Mononuclear cell (primary cell): ENCODE data around the gene TMEM63B. TPM values are rescaled to one million over a fixed set of nuclear protein-coding genes. Genes with fewer than 3 reads are reported as not detected.

ENCODE experiments used
- H3K27me3 ChIP-seq: 2 replicates; pipeline ENCODE4 v1.6.0; 2011; ENCODE audit warnings: low read length, control low read depth; ENCODE audit not compliant: insufficient read depth
- H3K4me1 ChIP-seq: 2 replicates; pipeline ENCODE4 v1.5.1; 2011; ENCODE audit warnings: mild to moderate bottlenecking, low read length, control low read depth; ENCODE audit not compliant: insufficient read depth
- H3K4me3 ChIP-seq: 2 replicates; pipeline ENCODE4 v1.5.1; 2011; ENCODE audit warnings: mild to moderate bottlenecking, low read length, moderate library complexity
- H3K9me3 ChIP-seq: 2 replicates; pipeline ENCODE4 v1.5.1; 2011; ENCODE audit warnings: low read depth, mild to moderate bottlenecking, control low read depth, low read length
- total RNA-seq: library from RNA; depleted of rRNA; stranded (reverse); fragments of >200 nt; gene quantifications from one replicate; pipeline ENCODE4 v1.2.3, GENCODE V29; 2012

TMEM63B gene
- total RNA-seq, 1 donor = 8.1 TPM

DNA sequence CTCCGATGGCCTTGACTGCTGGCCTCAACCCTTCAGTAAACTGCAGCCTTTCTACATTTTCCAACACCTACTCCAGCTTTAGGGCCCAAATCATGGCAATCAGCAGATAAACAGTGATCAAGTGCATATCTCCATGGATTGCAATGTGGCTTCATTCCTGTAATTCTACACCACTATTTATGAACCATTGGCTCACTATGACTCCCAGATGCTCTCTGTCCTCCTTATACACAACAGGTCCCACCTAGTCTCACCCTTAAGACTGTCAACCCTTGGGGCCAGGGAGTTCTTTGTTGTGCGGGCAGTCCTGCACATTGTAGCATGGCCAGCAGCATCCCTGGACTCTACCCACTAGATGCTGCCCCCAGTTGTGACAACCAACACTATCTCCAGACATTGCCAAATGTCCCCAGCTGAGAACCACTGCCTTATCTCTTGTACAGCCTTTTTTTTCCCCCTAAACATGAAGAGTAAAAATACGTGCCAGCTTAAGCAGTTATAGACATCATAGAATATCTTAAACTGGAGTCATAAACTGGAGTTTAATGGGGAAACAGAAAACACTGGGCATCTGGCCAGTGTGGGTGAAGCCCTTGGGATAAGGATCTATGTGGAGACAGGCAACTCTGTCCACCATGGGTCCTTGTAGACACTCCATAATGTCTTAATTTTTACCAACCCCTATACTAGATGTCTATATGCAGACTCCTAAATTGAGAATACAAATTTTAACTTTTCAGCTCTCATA lies 21.2 kb upstream of the TMEM63B start:
- H3K27me3 ChIP-seq = no peaks in the 10 kb centered on the region
- no peak overlapping the region for H3K4me3 ChIP-seq
- no peaks in the 10 kb centered on the region for H3K9me3 ChIP-seq
- no peaks in the 10 kb centered on the region for H3K4me1 ChIP-seq

DNA sequence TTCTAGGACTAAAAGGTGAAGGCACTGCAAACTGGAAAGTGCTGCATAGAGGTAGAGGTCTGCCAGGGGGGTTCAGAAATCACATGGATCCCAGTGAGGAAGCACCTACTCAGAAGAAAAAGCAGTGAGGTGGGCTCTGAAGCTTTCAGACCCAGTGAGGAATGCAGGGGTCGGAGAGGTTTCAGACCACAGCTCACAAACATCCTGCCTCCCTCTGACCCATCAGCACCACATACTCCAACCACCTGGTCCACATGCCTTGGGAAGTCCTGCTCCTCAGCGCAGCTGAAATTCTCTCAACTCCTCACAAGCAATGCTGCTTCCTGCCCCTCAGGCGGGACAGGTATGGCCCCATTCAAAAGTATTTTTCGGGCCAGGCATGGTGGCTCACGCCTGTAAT lies 20.3 kb upstream of the TMEM63B start:
- H3K27me3 ChIP-seq = no peaks in the 10 kb centered on the region
- no peak overlapping the region for H3K4me3 ChIP-seq
- H3K4me1 ChIP-seq = no peaks in the 10 kb centered on the region
- H3K9me3 ChIP-seq = no peaks in the 10 kb centered on the region

DNA sequence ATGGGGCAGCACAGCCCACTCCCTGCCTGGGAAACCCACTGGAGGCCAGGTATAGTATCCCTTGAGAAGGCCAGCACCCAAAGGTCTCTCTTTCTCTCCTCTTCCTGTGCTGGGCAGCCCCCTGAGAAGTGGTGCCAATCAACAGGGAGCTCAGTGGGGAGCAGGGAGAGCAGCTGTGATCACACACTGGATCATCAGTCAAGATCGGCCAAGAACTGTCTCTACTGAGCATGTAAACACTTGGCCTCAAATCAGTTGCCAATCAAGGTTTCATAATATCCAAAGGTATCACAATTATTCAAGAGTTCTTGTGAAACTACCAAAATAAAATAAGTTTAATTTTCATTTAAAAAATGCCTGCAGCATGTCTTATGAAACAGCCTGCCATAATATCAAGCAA lies 18.9 kb upstream of the TMEM63B start:
- Histone ChIP-seq H3K9me3 (no peaks in the 10 kb centered on the region), H3K27me3 (no peaks in the 10 kb centered on the region), H3K4me3 (no peak overlapping the region)

DNA sequence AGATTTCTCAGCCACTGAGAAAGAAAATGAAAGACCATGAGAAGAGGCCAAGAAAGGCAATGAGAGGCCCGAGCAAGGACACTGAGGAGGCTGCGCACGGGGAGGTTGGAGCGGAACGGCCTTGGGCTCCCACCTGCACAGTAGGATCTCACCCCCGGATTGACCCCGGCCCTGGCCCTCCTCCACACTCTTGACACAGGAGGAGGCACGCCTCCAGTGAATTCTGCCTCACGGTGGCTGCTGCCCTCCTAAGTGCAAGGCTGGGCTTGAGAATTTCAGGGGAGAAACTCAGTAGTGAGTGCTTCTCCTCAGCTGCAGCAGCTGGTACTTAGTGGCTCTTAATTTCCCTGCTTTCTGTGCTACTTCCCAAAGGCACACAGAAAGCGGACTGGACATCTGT lies 18.1 kb upstream of the TMEM63B start:
- no peak overlapping the region for H3K4me3 ChIP-seq
- H3K9me3 ChIP-seq = no peaks in the 10 kb centered on the region
- no peaks in the 10 kb centered on the region for H3K27me3 ChIP-seq
- H3K4me1 ChIP-seq = no peaks in the 10 kb centered on the region

More for the DNA sequence above, 18.9 kb upstream of the TMEM63B start:
- H3K4me1 ChIP-seq = no peaks in the 10 kb centered on the region

DNA sequence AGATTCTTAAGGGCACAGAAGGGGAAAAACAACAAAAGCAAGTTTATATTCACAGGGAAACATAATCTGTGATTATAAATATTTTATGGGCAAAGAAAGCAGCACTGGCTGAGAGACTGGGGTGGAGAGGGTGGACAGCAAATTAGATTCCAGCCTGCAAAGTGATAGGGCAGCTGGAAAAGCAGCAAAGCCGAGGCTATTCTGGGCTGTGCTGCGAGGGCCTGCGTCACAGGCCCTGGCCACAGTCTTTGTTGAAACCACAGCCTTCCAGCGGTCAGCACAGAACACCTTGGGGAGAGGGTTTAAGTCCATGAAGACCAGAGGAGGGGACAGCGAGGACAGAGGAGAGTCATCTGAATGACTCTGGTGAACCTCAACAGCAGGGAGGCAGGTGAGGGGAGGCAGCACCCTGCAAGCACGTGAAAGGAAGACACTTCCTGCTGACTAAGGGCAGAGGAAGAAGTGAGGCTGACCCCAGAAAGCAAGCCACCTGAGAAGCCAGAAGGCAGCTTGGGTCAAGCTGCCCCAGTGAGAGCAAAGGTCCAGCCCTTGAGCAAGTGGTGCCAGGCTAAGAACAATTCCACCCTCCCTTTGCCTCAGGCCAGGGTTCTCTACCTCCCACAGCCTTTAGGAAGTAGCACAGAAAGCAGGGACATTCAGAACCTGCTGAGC lies 17.2 kb upstream of the TMEM63B start:
- Histone ChIP-seq H3K9me3 (no peaks in the 10 kb centered on the region), H3K4me3 (no peak overlapping the region), H3K4me1 (no peaks in the 10 kb centered on the region), H3K27me3 (no peaks in the 10 kb centered on the region)

DNA sequence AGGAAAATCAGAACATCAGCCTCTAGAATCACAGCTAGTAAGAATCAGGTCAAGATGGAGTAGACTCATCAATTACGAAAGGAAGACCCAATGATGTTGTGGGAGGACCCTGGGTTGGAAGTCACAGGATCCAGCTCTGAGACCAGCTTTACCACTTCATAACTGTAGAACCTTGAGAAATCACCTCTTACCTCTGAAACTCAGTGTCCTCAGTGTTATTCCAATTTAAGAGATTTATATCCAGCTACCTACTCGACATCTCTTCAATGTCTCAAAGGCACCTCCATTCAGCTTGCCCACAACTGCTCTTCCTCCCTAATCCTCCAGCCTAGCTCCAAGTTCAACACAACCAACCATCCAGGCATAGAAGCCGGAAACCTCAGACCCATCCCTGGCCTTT lies 16.4 kb upstream of the TMEM63B start:
- Histone ChIP-seq H3K4me1 (no peaks in the 10 kb centered on the region), H3K4me3 (no peak overlapping the region), H3K9me3 (no peaks in the 10 kb centered on the region), H3K27me3 (no peaks in the 10 kb centered on the region)

DNA sequence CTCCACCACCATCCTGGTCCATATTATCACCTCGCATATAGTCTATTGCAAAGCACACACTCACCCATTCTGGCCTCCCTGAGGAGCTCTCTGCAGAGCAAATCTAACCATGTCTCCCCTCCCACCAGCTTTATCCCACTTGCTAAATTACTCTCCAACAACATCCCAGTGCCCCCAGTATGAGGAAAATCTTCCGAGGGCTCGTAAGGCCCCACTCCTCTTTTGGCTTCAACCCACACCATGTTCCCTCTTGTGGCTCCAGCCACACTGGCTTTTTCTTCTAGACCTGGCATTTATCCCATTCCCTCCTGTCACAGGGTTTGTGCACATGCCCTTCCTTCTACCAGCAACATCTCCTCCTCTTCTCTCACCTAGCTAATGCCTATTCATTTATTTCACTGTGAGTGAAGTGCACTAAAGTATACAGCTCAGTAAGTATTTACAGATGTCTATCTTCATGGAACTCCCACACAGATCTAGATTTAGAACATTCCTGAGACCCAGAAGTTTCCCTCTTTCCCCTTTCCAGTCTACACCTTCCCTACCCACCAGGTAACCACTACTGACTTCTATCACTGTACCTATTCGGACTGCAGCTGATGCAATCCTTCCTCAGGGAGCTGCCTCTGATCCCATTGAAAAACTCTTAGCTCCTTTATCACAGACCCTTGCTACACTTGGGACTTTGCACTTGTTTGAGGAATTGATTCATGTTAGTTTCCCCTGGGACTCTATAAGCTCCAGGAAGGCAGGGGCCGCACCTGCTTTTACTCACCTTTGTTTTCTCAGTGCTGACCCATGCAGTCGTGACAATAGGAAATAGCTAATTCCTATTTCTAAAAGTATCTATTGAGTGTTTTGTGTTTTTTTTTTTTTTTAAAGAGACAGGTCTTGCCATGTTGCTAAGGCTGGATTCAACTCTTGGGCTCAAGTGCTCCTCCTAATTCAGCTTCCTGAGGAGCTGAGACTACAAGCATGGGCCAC lies 15.6 kb upstream of the TMEM63B start:
- Histone ChIP-seq H3K4me3 (no peak overlapping the region), H3K4me1 (no peaks in the 10 kb centered on the region), H3K27me3 (no peaks in the 10 kb centered on the region), H3K9me3 (no peaks in the 10 kb centered on the region)

DNA sequence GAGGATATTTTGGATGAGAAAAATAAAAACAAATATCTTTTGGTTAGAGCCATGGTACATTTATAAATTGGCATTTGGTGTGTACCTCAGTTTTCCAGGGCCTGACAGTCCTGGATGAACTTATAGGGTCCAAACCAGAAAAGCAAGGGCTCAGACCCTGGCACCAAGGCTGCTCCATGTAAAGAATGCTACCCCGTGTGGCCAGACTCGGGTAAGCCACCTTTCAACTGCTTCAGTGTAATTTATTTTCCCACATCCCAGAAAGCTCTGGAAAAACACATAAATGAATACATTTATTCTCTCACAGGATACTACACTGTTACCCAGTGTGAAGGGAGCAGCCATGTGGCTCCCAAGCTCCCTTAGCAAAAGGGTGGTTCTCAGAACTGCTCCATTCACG lies 13.9 kb upstream of the TMEM63B start:
- Histone ChIP-seq H3K27me3 (no peaks in the 10 kb centered on the region), H3K4me1 (peaks cover 4% of the 10 kb centered on the region), H3K4me3 (no peak overlapping the region), H3K9me3 (no peaks in the 10 kb centered on the region)

DNA sequence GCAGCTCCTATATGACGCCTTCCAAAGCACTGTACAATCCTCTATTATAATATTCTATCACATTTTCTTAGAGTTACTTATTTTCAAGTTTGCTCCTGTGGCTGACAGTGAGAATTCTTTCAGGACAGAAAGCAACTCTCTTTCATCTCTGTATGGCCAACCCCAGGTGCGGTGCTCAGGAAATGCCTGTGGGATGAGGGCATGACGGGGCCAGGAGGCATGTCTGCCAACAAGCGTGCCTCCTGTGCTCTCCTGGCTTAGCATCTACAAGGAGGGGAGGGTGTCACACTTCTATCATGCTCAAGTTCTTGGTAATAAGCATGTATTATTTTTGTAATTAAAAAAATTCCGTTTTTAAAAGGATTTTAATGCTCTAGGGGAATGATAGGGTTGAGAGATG lies 11.5 kb upstream of the TMEM63B start:
- no peaks in the 10 kb centered on the region for H3K27me3 ChIP-seq
- H3K9me3 ChIP-seq = no peaks in the 10 kb centered on the region
- no peak overlapping the region for H3K4me3 ChIP-seq
- peaks cover 21% of the 10 kb centered on the region for H3K4me1 ChIP-seq

DNA sequence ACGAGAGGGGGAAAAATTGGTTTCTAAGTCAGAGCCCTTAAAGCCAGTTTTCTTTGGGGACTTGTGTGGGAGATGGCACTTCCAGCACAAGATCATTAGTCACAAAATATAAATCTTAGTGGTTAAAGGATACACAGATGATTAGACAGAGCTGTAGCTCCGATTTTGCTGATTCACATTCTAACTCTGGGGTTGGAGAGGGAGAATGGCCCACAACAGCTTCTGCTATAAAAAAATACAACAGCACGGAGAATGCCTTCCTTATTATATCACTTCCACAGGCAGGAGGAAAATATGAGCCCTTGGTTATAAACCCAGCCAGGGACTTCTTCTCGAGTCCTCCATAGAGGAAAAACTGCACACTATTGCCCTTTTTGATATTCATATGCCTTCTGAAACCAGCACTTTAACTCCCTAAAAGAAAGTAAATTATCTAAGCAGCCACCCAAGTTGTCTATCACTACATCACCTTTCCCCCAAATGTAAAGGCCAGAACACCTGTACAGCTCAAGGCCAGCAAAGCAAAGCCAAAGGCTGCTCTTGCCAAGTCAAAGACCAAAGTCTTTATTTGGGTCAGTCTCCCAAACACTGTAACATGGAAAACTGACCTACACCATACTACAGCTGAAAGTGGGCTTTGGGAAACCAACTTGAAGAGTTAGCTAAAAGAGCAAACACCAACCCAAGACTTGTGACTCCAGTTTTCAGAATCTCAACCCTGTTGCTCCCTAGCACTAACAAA lies 10.5 kb upstream of the TMEM63B start:
- Histone ChIP-seq H3K27me3 (no peaks in the 10 kb centered on the region), H3K4me1 (peaks cover 31% of the 10 kb centered on the region), H3K4me3 (no peak overlapping the region), H3K9me3 (no peaks in the 10 kb centered on the region)

DNA sequence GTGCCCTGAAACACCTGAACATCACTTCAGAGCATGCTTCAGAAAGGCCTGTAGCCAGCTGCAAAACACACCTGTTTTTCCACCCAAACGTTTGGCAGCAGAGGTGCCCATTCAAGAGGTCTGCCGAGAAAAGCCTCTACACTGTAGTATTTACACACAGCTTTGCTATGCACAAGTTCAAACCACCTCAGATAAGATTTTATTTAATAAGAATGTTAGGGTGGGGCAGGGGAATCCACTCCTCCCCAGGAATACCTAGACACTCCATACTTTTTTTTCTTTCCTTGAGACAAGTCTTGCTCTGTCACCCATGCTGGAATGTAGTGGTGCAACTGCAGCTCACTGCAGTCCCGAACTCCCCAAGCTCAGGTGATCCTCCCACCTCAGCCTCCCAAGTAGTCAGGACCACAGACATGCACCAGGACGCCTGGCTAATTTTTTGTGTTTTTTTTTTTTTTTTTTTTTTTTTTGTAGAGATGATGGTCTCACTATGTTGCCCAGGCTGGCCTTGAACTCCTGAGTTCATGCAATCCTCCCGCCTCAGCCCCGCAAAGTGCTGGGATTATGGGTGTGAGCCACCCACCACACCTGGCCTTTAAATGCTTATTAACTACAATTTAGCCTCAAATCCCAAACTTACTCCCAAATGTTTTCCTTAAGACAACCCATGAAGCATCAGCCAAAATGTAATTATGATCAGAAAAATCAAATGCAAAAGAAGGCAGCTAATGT lies 9.8 kb upstream of the TMEM63B start:
- no peak overlapping the region for H3K4me3 ChIP-seq
- H3K4me1 ChIP-seq = peaks cover 38% of the 10 kb centered on the region
- no peaks in the 10 kb centered on the region for H3K27me3 ChIP-seq
- no peaks in the 10 kb centered on the region for H3K9me3 ChIP-seq

DNA sequence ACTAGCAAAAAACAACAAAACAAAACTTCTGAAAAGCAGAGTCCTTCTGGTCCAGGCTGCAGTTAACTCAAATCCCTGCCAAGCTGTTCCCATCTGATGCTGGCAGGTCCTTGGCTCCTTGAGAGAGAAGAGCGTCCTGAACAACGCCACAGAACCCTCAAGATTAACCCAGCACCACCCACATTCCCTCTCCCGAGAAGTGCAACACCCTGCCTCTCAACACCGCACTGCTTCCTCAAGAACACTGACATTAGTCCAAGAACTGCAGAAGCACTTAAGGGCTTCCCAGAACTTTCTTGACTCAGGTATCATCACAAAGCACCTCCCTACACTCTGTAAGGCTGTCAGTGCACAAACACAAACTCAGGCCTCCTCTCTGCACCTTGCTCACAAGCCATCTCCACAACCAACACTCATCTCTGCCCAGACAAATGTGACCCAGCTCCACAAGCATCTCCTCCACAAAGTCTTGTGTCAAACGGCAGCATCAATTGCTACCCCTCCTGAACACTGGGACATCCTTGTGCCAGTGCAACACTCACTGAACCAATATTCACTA lies 7.6 kb upstream of the TMEM63B start:
- peaks cover 60% of the 10 kb centered on the region for H3K4me1 ChIP-seq
- H3K4me3 ChIP-seq = no peak overlapping the region
- no peaks in the 10 kb centered on the region for H3K9me3 ChIP-seq
- H3K27me3 ChIP-seq = no peaks in the 10 kb centered on the region

DNA sequence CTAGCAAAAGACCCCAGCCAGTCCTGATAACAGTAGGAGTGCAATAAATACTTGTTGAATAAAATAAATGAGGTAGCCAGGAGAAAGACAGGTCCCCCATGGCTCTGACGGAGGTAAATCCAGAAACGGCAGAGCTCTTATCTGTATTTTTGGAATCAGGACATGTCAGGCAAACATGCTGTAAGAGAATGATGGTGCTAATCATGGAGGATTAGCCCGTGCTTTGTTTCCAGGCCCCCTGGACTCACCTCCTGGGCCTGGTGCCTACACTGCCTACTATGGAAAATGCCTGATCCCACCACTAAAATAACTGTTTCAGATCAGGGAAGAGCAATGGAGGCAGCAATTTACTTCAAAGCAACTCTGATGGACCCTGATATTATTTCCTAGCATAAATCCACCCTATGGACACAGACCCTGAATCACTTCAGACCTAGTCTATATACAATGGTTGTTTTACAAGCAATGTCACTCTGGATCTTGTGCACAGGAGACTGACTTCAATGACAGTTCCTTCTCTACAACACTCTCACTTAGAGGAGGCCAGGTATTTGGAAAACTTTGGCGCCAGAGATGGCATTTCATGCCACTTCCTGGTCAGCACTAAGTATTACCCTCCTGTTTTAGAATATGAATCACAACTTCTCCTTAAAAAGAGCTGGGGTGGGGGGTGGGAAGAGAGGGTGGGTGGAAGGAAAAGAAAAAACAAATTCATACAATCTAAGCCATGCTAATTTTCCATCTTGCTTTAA lies 6.5 kb upstream of the TMEM63B start:
- Histone ChIP-seq H3K4me1 (peaks cover 71% of the 10 kb centered on the region), H3K27me3 (no peaks in the 10 kb centered on the region), H3K4me3 (no peak overlapping the region), H3K9me3 (no peaks in the 10 kb centered on the region)
